ENCODE data around the gene HPCAL1. TPM values are rescaled to one million over a fixed set of nuclear protein-coding genes. Genes with fewer than 3 reads are reported as not detected.

Gene HPCAL1
- polyA plus RNA-seq, 1 donor from 2014 or later, result 63.4 TPM

GRCh38 chr2:10410001-10410822 lies 107.5 kb downstream of the HPCAL1 start:
- Histone ChIP-seq H2AFZ (ENCODE audit: low read depth, low read length) (no peak overlapping the region), H3K36me3 (ENCODE audit: insufficient read depth, low read length) (no peaks in the 10 kb centered on the region), H3K9ac (ENCODE audit: low read length) (peak overlapping the region; percentile 53), H3K27me3 (ENCODE audit: insufficient read depth, low read depth, low read length) (no peaks in the 10 kb centered on the region), H4K20me1 (ENCODE audit: insufficient read depth) (no peaks in the 10 kb centered on the region), H3K79me2 (replicated peaks; ENCODE audit: insufficient read depth, low read length) (no peaks in the 10 kb centered on the region), H3K4me2 (ENCODE audit: low read length) (peak overlapping the region; percentile 28), H3K9me3 (ENCODE audit: low read length) (no peaks in the 10 kb centered on the region), H3K4me3 (ENCODE audit: low read length) (peak overlapping the region; percentile 36), H3K9me2 (ENCODE audit: insufficient read depth, low read length) (no peaks in the 10 kb centered on the region), H3K27ac (ENCODE audit: low read length) (peak overlapping the region; percentile 80), H3F3A (ENCODE audit: insufficient read depth, low read length, poor library complexity, severe bottlenecking) (no peaks in the 10 kb centered on the region)
- no peak for TF ChIP-seq SMC3 (conservative IDR thresholded peaks at IDR 0.05; ENCODE audit: poor library complexity)
- no peak for TF ChIP-seq REST (IDR thresholded peaks at IDR 0.05; ENCODE audit: borderline replicate concordance)
- no peak for TF ChIP-seq EP300 (conservative IDR thresholded peaks at IDR 0.05; ENCODE audit: poor library complexity, severe bottlenecking)
- no peak for TF ChIP-seq TAF1 (IDR thresholded peaks at IDR 0.05; ENCODE audit: low read depth)
- TF ChIP-seq EZH2 (IDR thresholded peaks at IDR 0.05; ENCODE audit: borderline replicate concordance, insufficient read depth, low read length, poor library complexity, severe bottlenecking), result no peak
- TF ChIP-seq MXI1 (conservative IDR thresholded peaks at IDR 0.05; ENCODE audit: poor library complexity, severe bottlenecking), result no peak
- no peak for TF ChIP-seq CTCF (IDR thresholded peaks at IDR 0.05; ENCODE audit: poor library complexity, severe bottlenecking)
- no peak for TF ChIP-seq RAD21 (conservative IDR thresholded peaks at IDR 0.05)
- TF ChIP-seq POLR2AphosphoS5 (IDR thresholded peaks at IDR 0.05), result no peak

GRCh38 chr2:10410823-10411437 lies 108.2 kb downstream of the HPCAL1 start:
- Histone ChIP-seq H3F3A (ENCODE audit: insufficient read depth, low read length, poor library complexity, severe bottlenecking) (no peaks in the 10 kb centered on the region), H3K79me2 (replicated peaks; ENCODE audit: insufficient read depth, low read length) (no peaks in the 10 kb centered on the region), H3K27ac (ENCODE audit: low read length) (peak overlapping the region; percentile 80), H3K4me3 (ENCODE audit: low read length) (peak overlapping the region; percentile 36), H2AFZ (ENCODE audit: low read depth, low read length) (no peak overlapping the region), H4K20me1 (ENCODE audit: insufficient read depth) (no peaks in the 10 kb centered on the region), H3K4me2 (ENCODE audit: low read length) (peak overlapping the region; percentile 28), H3K9me2 (ENCODE audit: insufficient read depth, low read length) (no peaks in the 10 kb centered on the region), H3K36me3 (ENCODE audit: insufficient read depth, low read length) (no peaks in the 10 kb centered on the region), H3K27me3 (ENCODE audit: insufficient read depth, low read depth, low read length) (no peaks in the 10 kb centered on the region), H3K9ac (ENCODE audit: low read length) (peak overlapping the region; percentile 53), H3K9me3 (ENCODE audit: low read length) (no peaks in the 10 kb centered on the region)
- TF ChIP-seq POLR2AphosphoS5 (IDR thresholded peaks at IDR 0.05) (no peak), EZH2 (IDR thresholded peaks at IDR 0.05; ENCODE audit: borderline replicate concordance, insufficient read depth, low read length, poor library complexity, severe bottlenecking) (no peak), TAF1 (IDR thresholded peaks at IDR 0.05; ENCODE audit: low read depth) (no peak), EP300 (conservative IDR thresholded peaks at IDR 0.05; ENCODE audit: poor library complexity, severe bottlenecking) (no peak), SMC3 (conservative IDR thresholded peaks at IDR 0.05; ENCODE audit: poor library complexity) (no peak), REST (IDR thresholded peaks at IDR 0.05; ENCODE audit: borderline replicate concordance) (no peak)
